Kidney epithelial cell (primary cell): Measurements from ENCODE around the gene DDX43. TPM values are rescaled to one million over a fixed set of nuclear protein-coding genes. Genes with fewer than 3 reads are reported as not detected.
"Not testable (repeated sequence)": the region's sequence is repeated elsewhere in the genome, so short reads cannot be mapped to it uniquely, and the experiment has no call there.

Source experiments
- DNase-seq: peaks from one replicate; pipeline ENCODE4 v3.0.0-alpha.2; 2010; ENCODE audit warnings: low read depth
- H3K27me3 ChIP-seq: 2 replicates; pipeline ENCODE4 v1.6.0; 2011; ENCODE audit warnings: low read length; ENCODE audit not compliant: control insufficient read depth, insufficient read depth
- H3K36me3 ChIP-seq: 2 replicates; pipeline ENCODE4 v1.5.1; 2011; ENCODE audit warnings: low read length; ENCODE audit not compliant: control insufficient read depth, insufficient read depth
- H3K4me3 ChIP-seq: 2 replicates; pipeline ENCODE4 v1.5.1; 2011; ENCODE audit warnings: low read depth, mild to moderate bottlenecking, control low read depth, low read length
- CTCF ChIP-seq: IDR thresholded peaks from 2 replicates; pipeline ENCODE4 v1.5.1; 2011; ENCODE audit warnings: mild to moderate bottlenecking, moderate library complexity, low read length, control low read depth, inconsistent platforms; ENCODE audit not compliant: insufficient read depth, poor library complexity, severe bottlenecking
- total RNA-seq: library from RNA; depleted of rRNA; stranded (reverse); fragments of >200 nt; gene quantifications from 2 replicates; pipeline ENCODE4 v1.2.3, GENCODE V29; 2015

The DDX43 gene
- total RNA-seq, 1 donor from 2014 or later, result 1.1 TPM

- Histone ChIP-seq H3K4me3 (no peak overlapping the region), H3K27me3 (no peaks in the 10 kb centered on the region), H3K36me3 (no peaks in the 10 kb centered on the region)
- DNase-seq, result no peak
- TF ChIP-seq CTCF, result no peak
Observed at GRCh38 chr6:73382462-73383113, 12.0 kb upstream of the DDX43 start.

GRCh38 chr6:73388433-73388799 is 6.2 kb upstream of the DDX43 start:
- Histone ChIP-seq H3K27me3 (no peaks in the 10 kb centered on the region), H3K4me3 (peak overlapping the region; percentile 47), H3K36me3 (no peaks in the 10 kb centered on the region)
- TF ChIP-seq CTCF, result no peak
- no peak for DNase-seq

- TF ChIP-seq CTCF, result peak; percentile 82
- H3K4me3 ChIP-seq, result peak overlapping the region; percentile 47
- no peak for DNase-seq
- no peaks in the 10 kb centered on the region for H3K27me3 ChIP-seq
- no peaks in the 10 kb centered on the region for H3K36me3 ChIP-seq
Observed at GRCh38 chr6:73388800-73389512, 5.7 kb upstream of the DDX43 start.

GRCh38 chr6:73389854-73390253 is 4.8 kb upstream of the DDX43 start:
- Histone ChIP-seq H3K27me3 (no peaks in the 10 kb centered on the region), H3K36me3 (no peaks in the 10 kb centered on the region), H3K4me3 (no peak overlapping the region)
- DNase-seq, result no peak
- no peak for TF ChIP-seq CTCF

- no peak for TF ChIP-seq CTCF
- H3K27me3 ChIP-seq, result no peaks in the 10 kb centered on the region
- H3K4me3 ChIP-seq, result no peak overlapping the region
- no peaks in the 10 kb centered on the region for H3K36me3 ChIP-seq
- DNase-seq, result no peak
Observed at GRCh38 chr6:73391675-73392074, 3.0 kb upstream of the DDX43 start.

- not testable (repeated sequence) for H3K36me3 ChIP-seq, DNase-seq, H3K27me3 ChIP-seq, H3K4me3 ChIP-seq
Observed at GRCh38 chr6:73392188-73392587, 2.4 kb upstream of the DDX43 start.
